AG10803 (cell line): ENCODE results near the gene TRIM27.

Experiments
- DNase-seq: peaks from one replicate; pipeline ENCODE4 v3.0.0; 2010; ENCODE audit warnings: low read depth
- H3K4me3 ChIP-seq: 2 replicates; pipeline ENCODE4 v1.5.1; 2011; ENCODE audit warnings: mild to moderate bottlenecking, low read length, control low read depth
- TF ChIP-seq, protein P1 (sequence below): conservative IDR thresholded peaks from 2 replicates; pipeline ENCODE4 v1.5.1; 2011; ENCODE audit warnings: mild to moderate bottlenecking, low read length, control low read depth, inconsistent platforms

Gene TRIM27

DNA sequence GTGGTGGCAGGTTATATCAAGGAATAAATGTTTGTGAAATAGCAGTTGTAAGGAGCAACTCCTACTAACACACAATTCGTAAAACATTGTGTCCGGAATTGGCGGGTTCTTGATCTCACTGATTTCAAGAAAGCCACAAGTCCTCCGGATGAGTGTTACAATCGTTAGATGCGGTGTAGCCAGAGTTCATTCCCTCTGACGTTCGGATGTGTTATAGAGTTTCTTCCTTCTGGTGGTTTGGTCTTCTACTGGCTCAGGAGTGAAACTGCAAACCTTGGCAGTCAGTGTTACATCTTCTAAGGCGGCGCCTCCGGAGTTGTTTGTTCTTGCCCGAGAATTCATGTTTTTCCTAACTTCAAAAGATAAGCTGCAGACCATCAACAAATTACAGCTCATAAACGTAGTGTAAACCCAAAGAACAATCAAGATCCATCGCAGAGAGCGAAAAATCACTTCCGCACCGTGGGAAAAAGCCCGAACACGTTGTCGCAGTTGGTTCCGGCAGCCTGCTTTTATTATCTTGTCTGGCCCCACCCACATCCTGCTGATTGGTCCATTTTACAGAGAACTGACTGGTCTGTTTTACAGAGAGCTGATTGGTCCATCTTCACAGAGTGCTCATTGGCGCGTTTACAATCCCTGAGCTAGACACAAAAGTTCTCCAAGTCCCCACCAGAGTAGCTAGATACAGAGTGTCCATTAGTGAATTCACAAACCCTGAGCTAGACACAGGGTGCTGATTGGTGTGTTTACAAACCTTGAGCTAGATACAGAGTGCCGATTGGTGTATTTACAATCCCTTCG is 58.2 kb downstream of the TRIM27 start:
- TF ChIP-seq, protein P1, sequence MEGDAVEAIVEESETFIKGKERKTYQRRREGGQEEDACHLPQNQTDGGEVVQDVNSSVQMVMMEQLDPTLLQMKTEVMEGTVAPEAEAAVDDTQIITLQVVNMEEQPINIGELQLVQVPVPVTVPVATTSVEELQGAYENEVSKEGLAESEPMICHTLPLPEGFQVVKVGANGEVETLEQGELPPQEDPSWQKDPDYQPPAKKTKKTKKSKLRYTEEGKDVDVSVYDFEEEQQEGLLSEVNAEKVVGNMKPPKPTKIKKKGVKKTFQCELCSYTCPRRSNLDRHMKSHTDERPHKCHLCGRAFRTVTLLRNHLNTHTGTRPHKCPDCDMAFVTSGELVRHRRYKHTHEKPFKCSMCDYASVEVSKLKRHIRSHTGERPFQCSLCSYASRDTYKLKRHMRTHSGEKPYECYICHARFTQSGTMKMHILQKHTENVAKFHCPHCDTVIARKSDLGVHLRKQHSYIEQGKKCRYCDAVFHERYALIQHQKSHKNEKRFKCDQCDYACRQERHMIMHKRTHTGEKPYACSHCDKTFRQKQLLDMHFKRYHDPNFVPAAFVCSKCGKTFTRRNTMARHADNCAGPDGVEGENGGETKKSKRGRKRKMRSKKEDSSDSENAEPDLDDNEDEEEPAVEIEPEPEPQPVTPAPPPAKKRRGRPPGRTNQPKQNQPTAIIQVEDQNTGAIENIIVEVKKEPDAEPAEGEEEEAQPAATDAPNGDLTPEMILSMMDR = no peak
- no peak for DNase-seq
- H3K4me3 ChIP-seq = no peak overlapping the region

DNA sequence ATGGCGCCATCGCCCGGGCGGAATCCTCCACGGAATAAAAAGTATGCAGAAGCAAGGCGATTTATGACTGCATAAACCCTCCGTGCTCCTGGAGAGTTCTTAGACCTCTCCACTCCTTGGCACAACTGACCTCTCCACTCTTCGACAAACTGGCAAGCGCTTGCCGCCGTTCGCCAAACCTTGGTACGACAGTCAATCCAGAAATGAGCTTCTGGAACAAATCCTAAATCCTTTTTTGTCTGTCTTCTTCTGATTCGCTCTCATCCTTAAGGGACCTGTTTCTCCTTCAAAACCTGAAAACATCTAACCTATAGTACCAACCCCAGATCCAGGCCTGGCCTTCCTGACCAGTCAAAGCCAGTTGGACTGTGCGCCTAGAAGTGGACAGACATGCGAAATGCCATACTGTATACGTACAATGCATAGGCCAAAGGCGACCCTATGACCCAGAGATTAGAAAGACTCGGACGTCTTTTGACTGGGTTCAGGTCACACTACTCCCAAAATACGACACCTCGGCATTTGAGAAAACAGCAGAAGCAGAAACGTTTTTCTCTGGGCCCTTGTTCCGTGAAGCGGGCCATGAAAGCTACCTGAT is 59.4 kb downstream of the TRIM27 start:
- DNase-seq = no peak
- TF ChIP-seq, protein P1 = peak; percentile 25
- H3K4me3 ChIP-seq = peak overlapping the region; percentile 83

DNA sequence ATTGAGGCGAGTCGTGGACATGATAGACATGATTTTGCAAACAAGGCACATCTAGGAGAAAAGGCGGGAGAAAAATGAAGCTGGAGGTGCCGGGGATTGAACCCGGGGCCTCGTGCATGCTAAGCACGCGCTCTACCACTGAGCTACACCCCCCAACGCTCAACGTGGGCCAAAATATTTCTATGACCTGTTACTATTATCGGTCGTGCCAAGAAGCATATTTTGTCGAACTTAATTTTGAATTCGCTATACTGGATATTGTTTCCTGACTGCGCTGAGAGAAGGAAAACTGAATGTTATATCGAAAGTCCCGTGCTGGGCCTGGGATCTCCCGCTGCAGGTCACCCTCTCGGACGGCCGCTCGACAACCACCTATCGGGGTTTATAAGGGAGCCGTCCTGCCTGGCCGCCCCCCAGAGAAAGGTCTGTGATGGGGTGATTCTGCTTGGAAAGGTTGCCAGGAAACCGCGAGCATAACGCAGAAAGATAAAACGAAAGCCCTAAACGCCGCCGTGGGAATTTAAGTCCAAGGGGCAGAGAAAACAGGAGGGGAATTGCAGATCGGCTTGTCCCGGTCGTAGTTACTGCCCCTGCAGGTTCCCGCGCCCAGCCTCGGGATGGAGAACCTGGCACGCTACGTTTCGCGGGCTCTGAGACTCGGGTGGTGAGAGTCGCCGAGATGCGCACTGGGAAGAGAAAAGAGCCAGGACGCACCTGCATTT is 60.0 kb downstream of the TRIM27 start:
- TF ChIP-seq, protein P1 = no peak
- peak; percentile 72 for DNase-seq
- H3K4me3 ChIP-seq = peak overlapping the region; percentile 83

DNA sequence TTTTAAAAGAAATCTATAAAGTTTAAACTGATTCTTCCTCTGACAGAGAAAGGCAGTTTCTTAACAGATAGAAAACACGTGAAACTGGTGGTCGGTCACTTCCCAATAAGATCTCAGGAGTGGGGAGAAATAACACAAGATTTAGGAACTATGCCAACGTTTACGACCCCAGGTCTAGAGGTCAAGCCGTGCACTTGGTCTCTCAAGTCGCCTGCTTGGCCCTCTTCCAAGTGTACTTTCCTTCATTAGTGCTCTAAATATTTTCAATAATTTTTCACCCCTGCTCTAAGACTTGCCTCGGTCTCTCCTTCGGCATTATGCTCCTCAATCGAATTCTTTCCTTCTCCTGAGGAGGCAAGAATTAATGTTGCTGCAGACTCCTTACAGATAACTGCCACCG is 61.7 kb downstream of the TRIM27 start:
- TF ChIP-seq, protein P1 = no peak
- no peak overlapping the region for H3K4me3 ChIP-seq
- no peak for DNase-seq

DNA sequence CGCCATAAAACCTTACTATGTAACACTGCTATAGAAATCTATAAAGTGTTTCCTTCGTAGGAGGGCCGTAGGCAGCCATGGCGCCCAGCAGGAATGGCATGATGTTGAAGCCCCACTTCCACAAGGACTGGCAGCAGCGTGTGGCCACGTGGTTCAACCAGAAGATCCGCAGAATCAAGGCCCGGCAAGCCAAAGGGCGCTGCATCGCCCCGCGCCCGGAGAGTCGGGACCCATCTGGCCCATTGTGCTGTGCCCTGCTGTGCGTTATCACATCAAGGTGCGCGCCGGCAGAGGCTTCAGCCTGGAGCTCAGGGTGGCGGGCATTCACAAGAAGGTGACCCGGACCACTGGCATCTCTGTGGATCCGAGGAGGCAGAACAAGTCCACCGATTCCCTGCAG is 62.4 kb downstream of the TRIM27 start:
- no peak overlapping the region for H3K4me3 ChIP-seq
- DNase-seq = no peak
- TF ChIP-seq, protein P1 = no peak

DNA sequence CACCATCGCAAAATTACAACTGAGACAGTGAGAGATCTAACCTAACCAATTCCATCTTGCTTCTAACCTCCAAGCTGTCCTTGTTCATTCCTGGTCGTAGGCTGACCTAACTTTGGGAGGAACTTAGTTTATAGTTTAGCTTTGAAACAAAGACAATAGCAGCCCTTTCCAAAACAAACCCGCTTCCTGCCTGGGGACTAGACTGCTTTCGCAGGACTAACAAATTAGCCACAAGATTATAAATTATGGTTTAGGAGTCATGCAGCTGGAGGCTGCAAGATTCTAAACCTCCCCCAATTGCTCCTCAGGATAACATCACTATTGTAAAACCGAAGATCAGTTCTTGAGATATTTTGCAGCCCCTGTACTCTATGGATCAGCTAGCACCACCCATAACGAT is 63.2 kb downstream of the TRIM27 start:
- no peak for DNase-seq
- TF ChIP-seq, protein P1 = no peak
- no peak overlapping the region for H3K4me3 ChIP-seq
